HepG2 (cell line): ENCODE results near the gene SYT17. TPM values are rescaled to one million over a fixed set of nuclear protein-coding genes. Genes with fewer than 3 reads are reported as not detected.

ENCODE experiments used
- ATAC-seq: fragments of 200-7000 bp; cut with Tn5 transposase; 3 replicates; pipeline ENCODE4 v1.9.1; 2020; ENCODE audit warnings: mild to moderate bottlenecking, moderate library complexity
- BruUV-seq: library from RNA; stranded (reverse); fragments of 400-500 nt; replicated peaks from 2 replicates; lab custom pipeline; 2021; lab: Mats Ljungman, UMichigan
- CTCF ChIA-PET: fragments of 300-600 bp; formaldehyde crosslinking; extraction: SDS; loops from one replicate; lab custom pipeline; 2021; ENCODE audit warnings: low total read pairs, inconsistent platforms, low intra/inter-chr PET ratio; lab: Yijun Ruan, JAX
- POLR2A ChIA-PET: fragments of 350-600 bp; sonication (Branson Sonifier 250); formaldehyde crosslinking; loops from one replicate; lab custom pipeline; 2020; ENCODE audit warnings: antibody characterized with exemption, inconsistent platforms; lab: Yijun Ruan, JAX
- DNase-seq: peaks from one replicate; pipeline ENCODE4 v3.0.0-alpha.2; 2015; ENCODE audit warnings: low spot score
- FAIRE-seq: peaks from 3 replicates; lab custom pipeline; 2011; peaks lifted over from hg19 to GRCh38; lab: Jason Lieb, UNC
- H2AFZ ChIP-seq: one replicate; pipeline ENCODE4 v1.6.1; 2011; ENCODE audit warnings: low read length, inconsistent platforms
- H3K27ac ChIP-seq: fragments of 300-600 bp; 3 replicates; pipeline ENCODE4 v1.8.0; 2011; ENCODE audit warnings: mixed run types, mild to moderate bottlenecking, mixed read lengths, low read length, inconsistent platforms; ENCODE audit not compliant: insufficient read depth; ENCODE audit errors: extremely low read length
- H3K27me3 ChIP-seq, 2 experiments: fragments of 200-600 bp in 1 of 2; 2 replicates in 1 of 2; 3 replicates in 1 of 2; pipeline versions ENCODE4 v1.6.0 to v1.8.0; 2011; ENCODE audit warnings: low read length in 2 of 2, mild to moderate bottlenecking in 2 of 2, moderate library complexity in 2 of 2, inconsistent platforms in 1 of 2; ENCODE audit not compliant: insufficient read depth in 2 of 2, control insufficient read depth in 1 of 2
- H3K36me3 ChIP-seq, 2 experiments: fragments of 200-600 bp in 1 of 2; replicated peaks in 1 of 2; 2 replicates in 1 of 2; 3 replicates in 1 of 2; pipeline versions ENCODE4 v1.5.1 to v1.8.0; 2011; ENCODE audit warnings: low read length in 2 of 2, inconsistent platforms in 1 of 2; ENCODE audit not compliant: insufficient read depth in 2 of 2, control insufficient read depth in 1 of 2
- H3K4me1 ChIP-seq: 2 replicates; pipeline ENCODE4 v1.5.1; 2012; ENCODE audit warnings: low read length, inconsistent platforms; ENCODE audit not compliant: insufficient read depth
- H3K4me2 ChIP-seq: 2 replicates; pipeline ENCODE4 v1.6.0; 2011; ENCODE audit warnings: low read depth, low read length, inconsistent platforms
- H3K4me3 ChIP-seq, 3 experiments: fragments of 200-600 bp in 1 of 3; sonication (generic), shearing (Covaris generic) in 1 of 3; replicated peaks in 1 of 3; 2 replicates each; pipeline ENCODE4 v1.5.1; 2011 to 2016; ENCODE audit warnings: low read length in 3 of 3, inconsistent platforms in 2 of 3, low read depth in 2 of 3, mild to moderate bottlenecking in 2 of 3, control low read depth in 1 of 3, mixed read lengths in 1 of 3; ENCODE audit not compliant: insufficient read depth in 1 of 3
- H3K79me2 ChIP-seq: one replicate; pipeline ENCODE4 v1.6.1; 2011; ENCODE audit warnings: low read length, inconsistent platforms; ENCODE audit not compliant: insufficient read depth
- H3K9ac ChIP-seq: 2 replicates; pipeline ENCODE4 v1.6.0; 2011; ENCODE audit warnings: mild to moderate bottlenecking, low read depth, low read length, inconsistent platforms; ENCODE audit not compliant: insufficient read depth
- H3K9me3 ChIP-seq: 2 replicates; pipeline ENCODE4 v1.5.1; 2012; ENCODE audit warnings: mild to moderate bottlenecking, low read length
- H4K20me1 ChIP-seq: 2 replicates; pipeline ENCODE4 v1.6.0; 2011; ENCODE audit warnings: inconsistent platforms, mild to moderate bottlenecking, low read length, moderate library complexity; ENCODE audit not compliant: insufficient read depth
- EHMT2 ChIP-seq: fragments of 200-600 bp; sonication (generic); IDR thresholded peaks from 2 replicates; pipeline ENCODE4 v1.7.0; 2017; ENCODE audit warnings: antibody characterized with exemption, low read depth, low read length, borderline replicate concordance
- NFYB ChIP-seq: sonication (generic); formaldehyde crosslinking; IDR thresholded peaks from 2 replicates; pipeline ENCODE4 v1.4.0; 2020; ENCODE audit warnings: missing genetic modification reagents
- NFYC ChIP-seq: IDR thresholded peaks from 2 replicates; pipeline ENCODE4 v1.6.1; 2016; ENCODE audit warnings: missing genetic modification reagents, missing compliant biosample characterization
- PHF8 ChIP-seq: sonication (generic); formaldehyde crosslinking; IDR thresholded peaks from 2 replicates; pipeline ENCODE4 v1.5.0; 2020; ENCODE audit warnings: missing genetic modification reagents
- SP5 ChIP-seq: IDR thresholded peaks from 2 replicates; pipeline ENCODE4 v1.6.1; 2016; ENCODE audit warnings: low read depth, borderline replicate concordance
- ZMYM4 ChIP-seq: sonication (generic); formaldehyde crosslinking; IDR thresholded peaks from 2 replicates; pipeline ENCODE4 v1.8.1; 2023; ENCODE audit warnings: mild to moderate bottlenecking, missing genetic modification reagents
- ZNF10 ChIP-seq: sonication (generic); formaldehyde crosslinking; IDR thresholded peaks from 2 replicates; pipeline ENCODE4 v1.4.0; 2020; ENCODE audit warnings: mild to moderate bottlenecking, low read depth, missing genetic modification reagents, borderline replicate concordance
- ZNF546 ChIP-seq: sonication (generic); formaldehyde crosslinking; conservative IDR thresholded peaks from 2 replicates; pipeline ENCODE4 v1.8.1; 2023; ENCODE audit warnings: mild to moderate bottlenecking, missing genetic modification reagents
- WGBS: methylation state at CpG from one replicate; pipeline ENCODE4 v1.1.6; 2017; ENCODE audit warnings: low lambda C conversion rate; 5-methylcytosine and 5-hydroxymethylcytosine counted together
- in situ Hi-C: cut with HindIII; loops from 2 replicates; pipeline ENCODE4 v1.10.0; 2017; ENCODE audit warnings: low pct_unique_long_range_greater_than_20kb; ENCODE audit not compliant: extremely low pct_ligation_motif_present
- intact Hi-C: fragments of 100-400 bp; cut with micrococcal nuclease; formaldehyde crosslinking; loops from one replicate; pipeline ENCODE4 v1.10.0; 2022; ENCODE audit not compliant: unreplicated experiment
- polyA plus RNA-seq, 8 experiments: library from polyadenylated mRNA; depleted of rRNA in 3 of 8; stranded (reverse) in 7 of 8; unstranded in 1 of 8; fragments of >200 nt; fragmentation: Illumina TruSeq in 4 of 8; extraction: Trizol in 4 of 8; gene quantifications; 2 replicates each; pipeline versions ENCODE4 v1.2.1 to v1.2.3, GENCODE V29; 2011 to 2016; ENCODE audit warnings: low read depth in 4 of 8, missing spikeins in 1 of 8, mixed read lengths in 1 of 8; ENCODE audit not compliant: insufficient read depth in 1 of 8
- total RNA-seq, 5 experiments: library from RNA; depleted of rRNA; stranded (reverse); fragments of >200 nt; fragmentation: Illumina TruSeq; extraction: Trizol; gene quantifications; 2 replicates each; pipeline ENCODE4 v1.2.3, GENCODE V29; 2016; ENCODE audit warnings: low read depth in 1 of 5
- TF ChIP-seq, protein P1 (sequence below), 2 experiments: sonication (generic) in 1 of 2; formaldehyde crosslinking in 1 of 2; IDR thresholded peaks; 2 replicates each; pipeline versions ENCODE4 v1.5.1 to v1.6.1; 2011 to 2020; ENCODE audit warnings: borderline replicate concordance in 1 of 2, low read depth in 1 of 2, low read length in 1 of 2, mild to moderate bottlenecking in 1 of 2, missing genetic modification reagents in 1 of 2, moderate library complexity in 1 of 2

SYT17 gene
- total and polyA plus RNA-seq, 2 of the 13 experiments (the other 11 are each of a cell fraction or from before 2014, with no cell fraction given): 0.44 TPM; not detected in 1

- POLR2A ChIA-PET: no interaction called here
- no peak overlapping the region for H3K4me3 ChIP-seq
- H3K9me3 ChIP-seq: no peaks in the 10 kb centered on the region
- H3K4me1 ChIP-seq: no peaks in the 10 kb centered on the region
- H3K4me2 ChIP-seq: no peak overlapping the region
- in situ Hi-C loops: no loop called here
- CTCF ChIA-PET: no interaction called here
- H3K36me3 ChIP-seq: no peaks in the 10 kb centered on the region
- no peaks in the 10 kb centered on the region for H4K20me1 ChIP-seq
- TF ChIP-seq NFYC (CRISPR knock-in tag) (peak; percentile 69), ZNF10 (CRISPR knock-in tag) (no peak), PHF8 (no peak), NFYB (peak; percentile 52), ZNF546 (CRISPR knock-in tag) (no peak), EHMT2 (peak; percentile 52; the same call in 1 of the 2 replicates), ZMYM4 (peak; percentile 42; the same call in 1 of the 2 replicates), SP5 (CRISPR knock-in tag) (no peak)
- TF ChIP-seq, protein P1, sequence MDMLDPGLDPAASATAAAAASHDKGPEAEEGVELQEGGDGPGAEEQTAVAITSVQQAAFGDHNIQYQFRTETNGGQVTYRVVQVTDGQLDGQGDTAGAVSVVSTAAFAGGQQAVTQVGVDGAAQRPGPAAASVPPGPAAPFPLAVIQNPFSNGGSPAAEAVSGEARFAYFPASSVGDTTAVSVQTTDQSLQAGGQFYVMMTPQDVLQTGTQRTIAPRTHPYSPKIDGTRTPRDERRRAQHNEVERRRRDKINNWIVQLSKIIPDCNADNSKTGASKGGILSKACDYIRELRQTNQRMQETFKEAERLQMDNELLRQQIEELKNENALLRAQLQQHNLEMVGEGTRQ (IDR thresholded peaks at IDR 0.05; ENCODE audit: low read depth, low read length): no peak
- TF ChIP-seq, protein P1 (CRISPR knock-in tag; IDR thresholded peaks at IDR 0.05; ENCODE audit: borderline replicate concordance): peak; percentile 58; the same call in 1 of the 2 replicates
- ATAC-seq: no peak
- 7% methylated on average over 4 of the region's 4 CpGs for WGBS
- H3K9ac ChIP-seq: no peak overlapping the region
- no peak for FAIRE-seq
- no peak overlapping the region for H3K27ac ChIP-seq
- H3K27me3 ChIP-seq: peaks cover 2 to 6% of the 10 kb centered on the region in 2 experiments; a peak in 2 of 5 replicates
- no peaks in the 10 kb centered on the region for H3K79me2 ChIP-seq
- DNase-seq: no peak
- intact Hi-C loops: no loop called here
- no TSS peak for BruUV-seq
- H2AFZ ChIP-seq: no peak overlapping the region
Observed at GRCh38 chr16:19153876-19154275, 14.2 kb upstream of the SYT17 start.
